Heart left ventricle (tissue), 13 donors: ENCODE measurements around the gene CXCR5.

ENCODE experiments used
- CTCF ChIP-seq, 12 donors: fragments of 200-600 bp; sonication (generic) in 4 of 12; IDR thresholded peaks; one replicate each; pipeline versions ENCODE4 v1.5.0 to v1.8.0; 2018 to 2022; ENCODE audit warnings: antibody characterized with exemption in 12 of 12, mild to moderate bottlenecking in 5 of 12
- POLR2A ChIP-seq, 2 donors: fragments of 450-650 bp; IDR thresholded peaks; one replicate each; pipeline ENCODE4 v1.6.1; 2017; ENCODE audit warnings: antibody characterized with exemption in 2 of 2, mild to moderate bottlenecking in 2 of 2, moderate library complexity in 2 of 2
- donor health status: ischemic (EF 13 %, LVEDD 7.1; RV severe dilation, severe dysfunction).
- donor health status: DM: no; HTN: yes; CAD: no.
- donor health status: DM: no; HTN: no; CAD: no.
- donor health status: ischemic (EF 25% LVEDD 6.9; RV normal size, moderate dysfunction).
- donor health status: ischemic (EF 25% LVEDD 5.7; RV mildly dilated, moderate dysfunction).
- donor health status: ischemic (EF 35%, LVEDD 5.7; RV mildly dilated, moderate dysfunction).
- donor health status: nonischemic (EF 11% LVEDD 7.7; RV severe dilation, severe dysfunction).
- donor health status: DM: yes; HTN: yes; CAD: no.
- donor health status: PGD.
- donor health status: ischemic (EF 29% LVEDD 5.4; RV normal size, mild dysfunction).
- donor health status: nonischemic (EF 23%, LVEDD 6.1; RV moderate dilation, normal function).

GRCh38 chr11:118903204-118904015 is 19.7 kb downstream of the CXCR5 start:
- TF ChIP-seq CTCF (IDR thresholded peaks at IDR 0.05) (no peak), POLR2A (IDR thresholded peaks at IDR 0.05) (no peak)
